ENCODE measurements around the gene TRIML1. TPM values are rescaled to one million over a fixed set of nuclear protein-coding genes. Genes with fewer than 3 reads are reported as not detected.

The TRIML1 gene
- total RNA-seq, 1 experiment from 2014 or later, result not detected

GRCh38 chr4:188092824-188093223 is 46.4 kb upstream of the TRIML1 start:
- intact Hi-C loops (cut with micrococcal nuclease), result no loop called here
- H3K27ac ChIP-seq (ENCODE audit: low read depth, low read length), result peak overlapping the region; percentile 5; the same call in 1 of the 2 replicates
- no peak overlapping the region for H3K9ac ChIP-seq (ENCODE audit: low read length)
- H3K36me3 ChIP-seq (ENCODE audit: control insufficient read depth in 1 of 2, insufficient read depth in 2 of 2, low read length in 2 of 2), result 0 out of 4 replicates have a peak, but pooled peaks cover 0 to 4% of the 10 kb centered on the region in 2 experiments
- ChIA-PET POLR2A (no interaction called here), CTCF (interaction anchor here (1.7 kb wide), 1 partner anchor 10 kb away, joined by 3 read pairs; no protein-coding TSS in a partner anchor), RAD21 (ENCODE audit: low non-redundant PET in 1 of 2, low total read pairs in 2 of 2, uncharacterized antibody in 2 of 2, unreplicated experiment in 2 of 2) (no interaction called here)
- peak overlapping the region; percentile 41 for H3K4me2 ChIP-seq (ENCODE audit: low read length)
- TF ChIP-seq CTCF (IDR thresholded peaks at IDR 0.05 in 2 of 3, conservative IDR thresholded peaks at IDR 0.05 in 1 of 3; ENCODE audit: borderline replicate concordance in 1 of 3, insufficient read depth in 1 of 3, low read depth in 2 of 3, low read length in 2 of 3) (no peak), TCF7L2 (IDR thresholded peaks at IDR 0.05; ENCODE audit: borderline replicate concordance, extremely low read depth, insufficient read depth, insufficient read length) (no peak), JUND (IDR thresholded peaks at IDR 0.05) (no peak), SRF (IDR thresholded peaks at IDR 0.05; ENCODE audit: low read depth) (no peak), EGR1 (IDR thresholded peaks at IDR 0.05; ENCODE audit: low read depth) (no peak), ZBTB33 (IDR thresholded peaks at IDR 0.05; ENCODE audit: extremely low read depth, insufficient replicate concordance, low read length) (no peak), ATF3 (IDR thresholded peaks at IDR 0.05) (no peak), ELF1 (IDR thresholded peaks at IDR 0.05; ENCODE audit: borderline replicate concordance, low read depth) (no peak), POLR2A (IDR thresholded peaks at IDR 0.05; ENCODE audit: borderline replicate concordance, extremely low read depth, insufficient read depth, insufficient read length) (no peak), SIN3A (IDR thresholded peaks at IDR 0.05; ENCODE audit: low read depth) (no peak), REST (IDR thresholded peaks at IDR 0.05; ENCODE audit: low read depth) (no peak), CBX3 (IDR thresholded peaks at IDR 0.05; ENCODE audit: low read depth) (no peak), POLR2AphosphoS5 (IDR thresholded peaks at IDR 0.05; ENCODE audit: low read depth, low read length) (no peak), EZH2phosphoT487 (IDR thresholded peaks at IDR 0.05; ENCODE audit: borderline replicate concordance) (no peak), CEBPB (IDR thresholded peaks at IDR 0.05; ENCODE audit: low read depth) (no peak), YY1 (IDR thresholded peaks at IDR 0.05; ENCODE audit: extremely low read depth, insufficient replicate concordance, low read depth, low read length) (no peak), SP1 (IDR thresholded peaks at IDR 0.05; ENCODE audit: low read depth) (no peak), EZH2 (IDR thresholded peaks at IDR 0.05) (no peak)
- peaks cover 8 to 11% of the 10 kb centered on the region in 2 experiments; a peak in 3 of 4 replicates for H3K4me1 ChIP-seq (ENCODE audit: control insufficient read depth in 1 of 2, insufficient read depth in 2 of 2, low read length in 2 of 2)
- no peaks in the 10 kb centered on the region for H3K79me2 ChIP-seq (ENCODE audit: insufficient read depth, low read length)
- no peak for ATAC-seq
- H3K4me3 ChIP-seq (replicated peaks in 1 of 2; ENCODE audit: low read depth in 1 of 2, low read length in 2 of 2), result no peak overlapping the region
- H2AFZ ChIP-seq (ENCODE audit: low read depth, low read length, poor library complexity, severe bottlenecking), result no peak overlapping the region
- H3K9me2 ChIP-seq (ENCODE audit: insufficient read depth), result no peaks in the 10 kb centered on the region
- no peaks in the 10 kb centered on the region for H3K9me3 ChIP-seq (ENCODE audit: control insufficient read depth in 1 of 2, insufficient read depth in 1 of 2, low read depth in 1 of 2, low read length in 2 of 2)
- no peak for DNase-seq (ENCODE audit: low read depth, low spot score)
- BruUV-seq (replicated peaks), result no TSS peak
- no peaks in the 10 kb centered on the region for H3K27me3 ChIP-seq (ENCODE audit: insufficient read depth, low read length)
- H4K20me1 ChIP-seq (ENCODE audit: insufficient read depth), result no peaks in the 10 kb centered on the region

Data from HCT116 (cell line).